Activated naive CD4-positive, alpha-beta T cell (primary cell): ENCODE data around the gene KRT9.
A peak's percentile ranks its signal among the peaks of the same experiment; 100 is the strongest.
"Not testable (repeated sequence)": the region's sequence is repeated elsewhere in the genome, so short reads cannot be mapped to it uniquely, and the experiment has no call there.

Experiments used
- DNase-seq, 4 experiments: peaks; one replicate each; lab custom pipeline; 2025; lab: John Stamatoyannopoulos, UW

KRT9 gene

DNA sequence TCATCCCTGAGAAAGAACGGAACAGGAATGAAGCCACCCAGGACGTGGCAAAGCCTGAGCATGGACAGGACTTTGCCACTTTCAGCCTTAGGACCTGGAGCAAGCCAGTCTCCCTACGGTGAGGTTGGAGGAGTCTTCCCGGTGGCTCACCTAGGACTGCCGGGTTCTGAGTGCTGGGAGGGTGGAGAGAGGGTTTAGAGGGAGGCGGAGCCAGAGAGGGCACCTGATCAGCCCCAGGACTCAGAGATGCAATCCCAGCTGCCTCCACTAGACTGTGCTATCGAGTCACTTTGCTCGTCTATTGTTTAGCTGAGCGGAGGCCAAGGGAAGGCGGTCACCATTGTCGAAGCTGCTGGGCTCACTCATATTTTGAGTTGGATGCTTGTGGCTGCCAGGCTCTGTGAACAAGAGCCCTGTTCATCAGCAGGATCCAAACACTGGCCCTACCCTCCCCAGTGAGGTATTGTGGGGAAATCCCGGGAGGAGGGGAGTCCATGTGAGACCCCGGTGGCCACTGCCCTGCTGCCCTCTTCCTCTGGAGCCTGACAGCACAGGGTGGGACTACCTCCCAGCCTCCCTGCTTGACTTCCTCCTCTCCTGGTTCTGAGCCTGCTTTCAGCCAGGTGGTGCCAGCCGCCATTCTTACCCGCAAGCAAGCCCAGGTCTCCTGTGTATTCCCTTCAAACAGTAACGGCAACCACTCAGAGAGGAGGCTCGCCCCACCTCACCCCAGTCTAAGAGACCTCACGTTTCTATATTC lies 7.8 kb upstream of the KRT9 start:
- peak in 2 of 4 experiments; percentile 11 to 15 for DNase-seq

DNA sequence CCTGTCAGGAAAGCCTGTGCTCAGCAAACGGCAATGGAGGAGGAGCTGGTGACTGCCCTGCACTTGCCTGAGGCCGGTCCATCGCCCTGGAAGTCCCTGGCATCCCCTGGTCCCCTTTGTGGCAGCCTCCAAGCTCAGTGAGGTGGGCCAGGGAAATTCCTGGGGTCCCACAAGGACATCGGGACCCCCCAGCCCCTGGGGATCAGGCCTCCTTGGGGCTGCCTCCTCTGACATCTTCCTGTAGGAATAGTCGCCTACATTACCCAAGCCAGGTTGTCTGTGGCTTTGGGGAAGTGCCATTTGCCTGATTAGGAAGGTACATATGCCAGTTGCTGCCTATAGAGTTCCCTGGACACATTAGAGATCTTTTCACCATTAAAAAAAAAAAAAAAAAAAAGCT lies 7.1 kb upstream of the KRT9 start:
- DNase-seq: no peak

DNA sequence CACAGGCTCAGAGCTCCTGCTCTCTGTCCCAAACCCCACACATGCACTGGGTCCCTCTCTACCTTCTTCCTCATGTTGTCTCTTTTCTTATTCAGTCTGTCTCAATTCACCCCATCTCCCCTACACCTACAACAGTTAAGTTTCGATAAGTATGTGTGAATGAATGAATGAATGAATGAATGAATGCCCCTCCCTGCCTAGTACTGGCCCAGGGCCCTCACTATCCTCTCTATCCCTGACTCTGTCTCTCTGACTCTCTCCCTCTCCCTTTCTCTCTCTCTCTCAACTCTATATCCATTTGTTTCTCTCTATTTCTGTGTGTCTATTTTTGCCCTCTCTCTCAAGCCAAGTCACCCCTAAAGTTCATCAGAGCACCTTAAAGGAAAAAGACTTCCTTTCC lies 6.7 kb upstream of the KRT9 start:
- DNase-seq: no peak

DNA sequence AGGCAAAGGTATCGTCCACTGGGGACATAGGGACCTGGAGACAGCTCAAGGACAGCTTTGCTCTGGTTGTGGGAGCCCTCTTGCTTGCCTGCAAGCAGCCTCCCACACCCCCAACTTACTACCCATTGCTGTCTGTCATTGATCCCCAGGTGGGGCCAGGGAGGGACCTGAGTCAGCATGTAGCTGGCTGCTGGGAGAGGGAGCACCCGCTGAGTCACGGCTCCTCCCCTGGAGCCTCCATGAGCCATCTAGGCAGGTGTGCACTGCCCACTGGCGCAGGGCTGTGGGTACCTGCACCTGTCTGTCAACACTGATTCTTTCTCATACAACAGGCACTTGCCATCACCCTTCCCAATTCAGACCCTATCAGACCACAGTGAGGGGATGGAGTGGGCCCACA lies 4.9 kb upstream of the KRT9 start:
- DNase-seq: not testable (repeated sequence)

DNA sequence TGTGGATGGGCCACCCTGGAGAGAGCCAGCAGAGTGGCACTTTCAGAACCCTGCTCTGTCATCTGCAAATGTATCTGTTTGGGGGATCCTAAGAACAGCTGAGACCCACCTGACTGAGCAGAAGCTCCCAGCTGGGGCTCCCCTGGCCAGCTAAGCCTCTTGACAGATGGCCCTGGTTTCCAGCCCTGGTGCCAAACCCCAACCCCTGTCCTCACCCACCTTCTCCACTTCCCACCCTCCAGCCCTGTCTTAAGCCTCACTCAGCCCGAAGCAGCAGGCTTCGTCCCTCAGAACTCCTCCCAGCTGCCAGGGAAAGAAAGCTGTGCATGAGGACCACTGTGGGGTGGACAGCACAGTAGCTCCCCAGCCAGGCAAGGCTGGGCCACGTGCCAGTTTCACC lies 3.5 kb upstream of the KRT9 start:
- no peak for DNase-seq

DNA sequence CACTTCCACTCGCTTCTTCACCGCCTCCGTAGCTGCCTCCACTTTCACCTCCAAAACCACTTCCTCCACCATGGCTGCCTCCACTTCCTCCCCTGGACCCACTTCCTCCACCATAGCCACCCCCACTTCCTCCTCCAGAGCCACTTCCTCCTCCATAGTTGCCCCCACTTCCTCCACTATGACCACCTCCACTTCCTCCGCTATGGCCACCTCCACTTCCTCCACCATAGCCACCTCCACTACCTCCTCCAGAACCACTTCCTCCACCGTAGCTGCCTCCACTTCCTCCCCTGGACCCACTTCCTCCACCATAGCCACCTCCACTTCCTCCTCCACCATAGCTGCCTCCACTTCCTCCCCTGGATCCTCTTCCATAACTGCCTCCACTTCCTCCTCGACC lies 4.5 kb downstream of the KRT9 start:
- DNase-seq: no peak

DNA sequence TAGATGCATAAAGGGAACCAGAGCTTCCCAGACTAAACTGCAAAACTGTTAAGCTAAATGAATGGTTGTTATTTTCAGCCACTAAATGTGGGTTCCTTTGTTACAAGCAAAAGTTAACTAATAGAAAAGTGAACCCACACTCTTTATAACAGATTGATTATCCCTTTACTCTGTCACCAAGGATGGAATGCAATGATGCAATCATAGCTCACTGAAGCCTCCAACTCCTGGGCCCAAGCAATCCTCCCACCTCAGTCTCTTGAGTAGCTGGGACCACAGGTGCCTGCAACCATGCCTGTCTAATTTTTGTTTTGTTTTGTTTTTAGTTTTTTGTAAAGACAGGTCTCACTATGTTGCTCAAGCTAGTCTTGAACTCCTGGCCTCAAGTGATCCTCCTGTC lies 6.5 kb downstream of the KRT9 start:
- no peak for DNase-seq

DNA sequence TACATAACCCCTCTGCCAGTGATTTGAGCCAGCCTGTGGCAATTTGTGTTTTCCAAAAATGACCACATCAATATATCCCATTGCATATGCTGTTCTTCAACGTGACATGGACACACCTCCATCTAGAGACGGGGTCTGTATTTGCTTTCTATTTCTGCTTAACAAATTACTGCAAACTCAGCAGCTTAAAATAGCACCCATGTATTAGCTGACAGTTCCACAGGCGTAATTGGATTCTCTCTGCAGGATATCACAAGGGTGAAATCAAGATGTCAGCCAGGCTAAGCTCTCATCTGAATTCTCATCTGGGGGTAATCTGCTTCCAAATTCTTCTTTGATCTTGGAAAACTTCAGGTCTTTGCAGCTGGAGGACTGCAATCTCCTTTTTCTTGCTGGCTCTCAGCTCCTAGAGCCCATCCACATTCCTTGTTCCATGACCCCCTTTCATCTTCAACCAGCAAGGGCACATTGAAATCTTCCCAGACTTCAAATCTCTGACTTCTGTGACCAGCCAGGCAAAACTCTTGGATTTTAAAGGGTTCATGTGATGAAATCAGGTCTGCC lies 8.2 kb downstream of the KRT9 start:
- no peak for DNase-seq

DNA sequence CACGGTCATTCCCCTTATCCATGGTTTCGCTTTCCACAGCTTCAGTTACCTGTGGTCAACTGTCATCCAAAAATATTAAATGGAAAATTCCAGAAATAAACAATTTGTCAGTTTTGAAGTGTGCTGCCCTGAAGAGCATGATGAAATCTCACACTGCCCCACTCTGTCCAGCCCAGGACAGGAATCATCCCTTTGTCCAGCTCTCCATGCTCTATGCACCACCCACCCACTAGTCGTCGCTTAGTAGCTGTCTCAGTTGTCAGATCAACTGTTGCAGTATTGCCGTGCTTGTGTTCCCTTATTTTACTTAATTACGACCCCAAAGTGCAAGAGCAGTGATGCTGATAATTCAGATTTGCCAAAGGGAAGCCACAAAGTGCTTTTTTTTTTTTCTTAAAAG lies 10.3 kb downstream of the KRT9 start:
- no peak for DNase-seq

DNA sequence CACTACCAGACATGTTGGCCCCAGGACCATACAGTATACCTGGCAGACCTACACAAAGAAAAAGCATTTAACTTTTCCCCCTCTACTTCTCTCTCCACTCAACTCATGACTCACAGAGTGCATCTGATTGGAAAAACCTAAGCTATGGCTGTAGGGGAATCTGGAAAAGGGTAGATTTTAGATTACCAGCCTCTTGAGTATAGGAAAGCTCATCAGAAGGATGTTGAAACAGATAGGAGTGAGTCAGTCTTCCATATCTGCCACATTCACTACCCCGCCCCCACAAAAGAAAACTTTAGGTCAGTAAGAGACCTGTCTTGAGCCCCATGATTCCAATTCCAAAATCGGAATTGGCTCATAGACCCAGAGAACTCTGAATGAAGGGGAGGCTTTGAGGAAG lies 12.3 kb downstream of the KRT9 start:
- DNase-seq: no peak

DNA sequence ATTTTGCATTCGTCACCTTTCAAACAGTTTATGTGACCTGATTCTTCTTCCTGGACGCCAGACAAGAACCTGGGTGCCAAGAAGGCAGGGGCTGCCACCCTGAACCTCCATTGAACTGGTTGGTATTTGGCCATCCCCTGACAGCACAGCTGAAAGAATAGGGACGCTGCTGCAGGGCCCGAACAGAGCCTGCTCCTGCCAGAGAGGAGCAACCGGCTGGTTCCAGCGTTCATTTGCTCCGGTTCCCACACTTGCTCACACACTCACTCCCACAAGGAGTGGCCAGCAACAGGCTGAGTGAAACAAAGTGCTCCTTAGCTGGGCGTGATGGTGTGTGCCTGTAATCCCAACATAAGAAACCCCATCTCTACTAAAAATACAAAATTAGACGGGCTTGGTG lies 14.9 kb downstream of the KRT9 start:
- no peak for DNase-seq

DNA sequence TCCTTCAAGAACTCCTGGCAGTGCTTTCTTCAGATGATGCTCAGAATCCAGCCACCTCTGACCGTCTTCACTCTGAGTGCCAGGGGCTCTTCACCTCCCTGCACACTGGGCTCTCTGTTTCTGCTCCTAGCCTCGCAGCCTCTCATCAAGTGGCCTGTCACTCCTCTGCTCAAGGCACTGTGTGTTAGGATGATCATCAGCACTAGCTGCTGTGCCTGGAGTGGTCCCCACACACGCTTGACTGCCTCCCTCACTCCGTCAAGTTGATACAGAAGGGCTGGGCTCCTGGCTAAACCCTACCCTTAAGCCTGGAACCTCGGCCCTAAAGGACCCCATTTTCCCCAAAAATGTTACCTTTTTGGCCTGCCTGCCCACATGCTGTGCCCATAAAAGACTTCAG lies 15.6 kb downstream of the KRT9 start:
- no peak for DNase-seq

DNA sequence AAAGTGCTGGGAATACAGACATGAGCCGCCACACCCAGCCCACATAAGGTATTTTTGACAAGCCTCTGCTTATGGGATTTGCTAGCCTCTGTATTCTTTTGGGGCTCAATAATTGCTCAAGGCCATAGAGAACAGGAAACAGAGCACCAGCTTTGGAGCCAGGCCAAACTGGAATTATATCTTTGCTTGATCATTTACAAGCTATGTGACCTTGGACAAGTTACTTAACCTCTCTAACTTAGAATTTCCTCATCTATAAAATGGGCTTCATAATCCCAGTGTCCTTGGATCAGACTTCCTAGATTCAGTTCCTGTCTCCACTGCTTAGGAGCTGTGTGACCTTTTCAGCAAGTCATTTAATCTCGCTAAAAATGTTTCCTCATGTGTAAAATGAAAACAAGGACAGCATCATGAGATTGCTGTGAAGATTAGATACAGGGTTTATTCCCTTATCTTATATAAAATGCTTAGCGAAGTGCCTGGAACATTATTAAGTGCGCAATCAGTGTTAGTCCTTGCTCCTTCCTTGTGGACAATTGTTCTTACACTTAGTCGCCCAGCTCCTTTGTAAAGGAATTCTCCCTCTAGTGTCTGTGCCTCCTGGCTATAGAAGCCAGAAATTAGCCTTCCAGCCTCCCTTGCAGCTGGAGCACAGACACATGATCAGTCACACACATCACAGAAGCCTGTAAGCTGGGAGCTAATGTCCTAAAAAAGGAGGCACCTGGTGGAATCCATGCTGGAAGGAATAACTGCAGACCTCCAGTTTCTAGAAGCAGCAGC lies 16.6 kb downstream of the KRT9 start:
- DNase-seq: no peak

DNA sequence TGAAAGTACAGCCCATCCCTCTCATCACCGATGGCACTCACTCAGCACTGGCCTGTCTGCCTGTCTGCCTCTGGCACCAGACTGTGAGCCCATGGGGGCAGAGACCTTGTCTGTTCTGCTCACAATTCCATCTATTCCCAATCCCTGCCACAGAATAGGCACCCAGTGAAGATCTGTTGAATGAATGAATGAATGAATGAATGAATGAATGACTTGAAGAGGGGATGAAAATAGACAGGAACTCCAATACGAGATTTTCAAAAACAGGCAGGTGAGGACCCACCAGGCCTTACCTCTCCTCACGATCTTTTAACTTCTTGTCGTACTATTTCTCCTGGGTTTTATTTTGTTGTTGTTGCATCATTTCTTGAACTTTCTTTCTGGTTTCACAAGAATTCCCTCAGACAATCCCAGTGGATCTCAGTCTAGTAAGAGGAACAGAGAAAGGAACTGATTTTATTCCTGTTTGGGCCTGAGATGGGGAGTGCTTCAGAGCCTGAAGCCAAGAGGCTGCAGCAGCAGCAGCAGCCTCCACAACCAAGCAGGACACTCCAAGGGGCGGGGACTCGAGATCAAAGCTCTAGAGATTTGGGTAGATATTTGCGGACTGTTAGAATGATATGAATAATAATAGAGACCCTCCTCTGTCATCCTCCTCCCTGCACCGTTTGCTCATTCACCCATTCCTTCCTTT lies 17.7 kb downstream of the KRT9 start:
- DNase-seq: no peak

DNA sequence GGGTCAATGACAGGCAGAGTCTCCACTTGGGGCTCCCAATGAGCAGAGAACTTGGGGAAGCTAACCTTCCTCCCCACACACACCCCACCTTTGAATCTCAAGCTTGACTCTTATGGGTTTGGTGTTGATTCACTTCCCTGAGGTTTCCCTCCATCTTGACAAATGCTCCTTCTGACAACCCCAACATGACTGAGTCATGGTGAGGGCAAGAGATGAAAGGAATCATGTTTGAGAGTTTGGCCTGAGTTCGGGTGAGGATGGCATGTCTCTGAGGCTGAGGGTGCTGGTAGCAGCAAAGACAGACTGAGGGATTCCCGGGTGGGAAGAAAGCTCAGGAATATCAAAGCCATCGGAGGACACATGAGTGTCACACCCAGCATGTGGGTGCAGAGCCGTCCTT lies 18.7 kb downstream of the KRT9 start:
- DNase-seq: no peak

DNA sequence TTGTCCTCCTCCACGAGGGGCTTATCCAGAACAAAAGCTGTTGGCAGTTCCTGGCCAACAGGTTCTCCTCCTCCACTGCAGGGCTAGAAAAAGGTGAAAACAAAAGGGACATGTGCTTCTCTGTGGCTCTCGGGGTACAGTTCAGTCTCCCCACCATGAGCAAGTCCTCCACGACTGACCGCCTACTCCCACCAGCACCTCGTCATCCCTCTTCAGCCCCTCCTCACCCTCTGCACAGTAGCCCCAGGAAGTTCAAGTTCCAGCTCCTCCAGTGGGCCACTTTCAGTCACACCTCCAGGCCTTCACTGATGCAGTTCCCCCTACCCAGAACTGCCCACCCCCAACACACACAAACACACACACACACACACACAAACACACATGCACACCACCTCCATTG lies 19.4 kb downstream of the KRT9 start:
- no peak for DNase-seq

DNA sequence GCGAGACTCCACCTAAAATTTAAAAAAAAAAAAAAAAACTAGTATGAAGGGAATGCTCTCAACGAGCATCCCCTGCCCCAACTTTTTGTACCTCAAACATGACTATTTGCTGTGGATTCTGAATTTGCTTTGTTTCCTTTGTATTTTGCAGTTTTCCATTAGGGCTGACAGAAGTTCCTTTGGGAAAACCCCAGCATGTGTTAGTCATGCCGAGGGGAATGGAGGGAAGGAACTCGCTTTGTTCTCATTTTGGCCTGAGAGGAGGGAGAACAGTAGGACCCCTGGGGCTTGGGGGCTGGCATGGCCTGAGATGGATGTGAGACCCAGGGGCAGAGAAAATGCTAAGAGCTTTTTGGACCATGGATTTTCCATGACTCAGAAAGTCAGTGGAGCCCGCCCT lies 20.5 kb downstream of the KRT9 start:
- no peak for DNase-seq

DNA sequence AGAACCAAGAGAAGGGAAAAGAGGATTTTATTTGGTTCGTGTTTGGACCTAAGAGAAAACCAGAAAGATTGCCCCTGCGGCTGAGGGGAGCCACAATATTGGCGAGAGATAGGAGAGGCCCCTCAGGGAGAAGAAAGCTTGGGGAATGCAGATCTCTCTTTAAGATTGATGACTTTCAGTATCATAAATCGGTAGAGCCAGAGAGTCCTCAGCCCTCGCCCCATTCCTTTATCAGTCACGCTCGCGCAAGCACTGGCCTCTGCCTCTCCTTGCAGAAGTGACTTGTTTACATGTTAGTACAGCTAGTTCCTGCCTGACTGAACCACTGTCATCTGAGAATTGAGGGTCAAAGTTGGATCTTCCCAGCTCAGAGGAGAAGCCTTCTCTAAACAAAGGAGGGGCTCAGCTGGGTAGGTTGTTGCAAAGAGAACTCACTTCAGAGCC lies 22.2 kb downstream of the KRT9 start:
- no peak for DNase-seq

DNA sequence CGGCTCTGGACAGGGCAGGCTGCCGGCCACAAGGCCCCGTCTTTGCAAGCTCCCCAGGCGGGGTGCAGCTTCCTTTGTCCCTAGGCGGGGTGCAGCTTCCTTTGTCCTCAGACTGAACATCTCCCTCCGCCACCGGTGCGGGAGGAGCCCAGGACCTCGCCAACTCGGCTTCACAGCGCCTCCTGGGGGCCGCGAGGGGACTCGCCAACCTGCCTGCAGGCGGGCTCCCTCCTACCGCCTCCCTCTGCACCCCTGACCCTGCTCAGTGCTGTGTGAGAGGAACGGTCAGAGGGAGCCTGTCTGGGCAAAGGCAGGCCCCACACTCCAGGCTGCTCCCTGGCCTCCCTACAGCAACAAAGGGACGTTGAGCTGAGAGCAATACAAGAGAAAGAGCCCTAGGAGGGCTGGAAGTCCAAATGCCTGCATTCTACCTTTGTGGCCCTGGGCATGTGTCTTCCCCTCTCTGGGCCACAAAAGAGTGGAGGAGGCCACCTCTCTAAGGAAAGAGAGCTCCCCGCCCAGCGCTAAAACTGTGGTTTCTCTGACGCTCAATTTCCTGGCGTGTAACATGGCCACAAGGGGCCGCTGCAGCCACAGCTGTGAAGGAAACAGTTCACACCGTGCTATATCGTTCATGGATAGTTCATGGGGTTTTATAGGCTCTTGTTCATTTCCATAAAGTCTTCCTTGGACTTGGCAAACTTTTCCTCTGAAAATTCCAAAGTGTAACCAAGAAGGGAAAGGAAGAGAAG lies 22.8 kb downstream of the KRT9 start:
- DNase-seq: peak; percentile 57 to 79 (median 64)

DNA sequence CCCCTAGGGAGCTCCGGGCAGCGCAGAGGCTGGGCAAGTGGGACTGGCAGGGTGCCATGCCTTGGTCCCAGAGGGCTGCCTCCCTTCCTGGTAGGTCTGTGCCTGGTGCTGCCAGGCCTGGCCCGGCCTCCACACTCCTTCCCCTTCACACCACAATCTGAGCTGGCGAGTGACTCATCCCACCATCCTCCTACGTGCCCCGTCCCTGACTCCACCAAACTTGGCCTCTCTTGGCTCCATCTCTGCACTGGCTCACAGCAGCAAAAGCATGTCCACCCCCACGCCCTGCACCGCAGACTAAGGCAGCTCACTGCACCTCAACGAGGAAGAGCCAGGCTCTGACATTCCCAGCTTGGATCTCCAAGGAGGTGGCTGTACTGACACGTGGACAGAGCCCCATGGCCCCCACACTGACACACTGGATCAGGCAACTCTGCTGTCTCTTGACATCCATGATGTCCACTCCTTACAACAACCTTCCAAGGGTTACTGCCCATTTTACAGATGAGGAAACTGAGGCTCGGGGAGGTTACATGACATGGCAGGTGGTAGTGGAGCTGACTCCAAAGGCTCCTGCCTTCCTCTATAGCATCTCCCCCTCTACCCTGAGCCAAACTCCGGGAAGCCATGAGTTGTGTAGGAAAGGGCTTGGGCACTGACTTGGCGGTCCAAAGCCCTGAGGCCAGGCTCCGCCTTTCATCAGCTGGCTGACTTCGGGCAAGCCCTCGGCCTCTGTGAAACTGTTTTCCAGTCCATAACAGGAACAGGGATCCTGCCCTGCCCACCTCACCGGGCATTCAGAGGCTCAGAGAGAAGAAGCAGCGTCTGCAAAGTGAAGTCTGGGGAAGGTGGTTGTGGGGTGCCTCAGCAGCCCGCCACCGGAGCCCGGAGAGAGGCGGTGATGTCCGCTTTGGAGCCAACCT lies 23.7 kb downstream of the KRT9 start:
- DNase-seq: no peak

DNA sequence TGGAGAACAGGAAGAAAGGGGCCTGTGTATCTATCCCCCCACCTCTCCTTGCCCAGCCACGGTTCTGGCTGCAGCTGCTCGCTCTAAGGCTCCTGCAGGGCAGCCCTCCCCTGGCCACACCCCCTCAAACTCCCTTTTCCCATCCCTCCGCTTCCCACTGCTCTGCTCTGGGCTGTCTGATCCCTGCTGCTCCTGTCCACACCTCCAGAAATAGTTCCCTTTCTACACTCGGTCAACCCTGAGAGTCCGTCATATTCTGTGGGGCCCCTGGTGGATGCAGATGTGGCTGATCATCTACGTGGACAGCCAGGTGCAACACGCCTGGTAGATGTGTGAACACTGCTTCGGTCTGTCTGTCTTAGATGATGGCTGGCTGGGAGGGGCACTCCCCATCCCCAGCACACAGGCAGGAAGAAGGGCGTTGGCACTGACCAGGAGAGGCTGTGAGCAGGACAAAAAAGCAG lies 24.4 kb downstream of the KRT9 start:
- DNase-seq: no peak
